ENCODE data around the gene SNRNP48.

DNA sequence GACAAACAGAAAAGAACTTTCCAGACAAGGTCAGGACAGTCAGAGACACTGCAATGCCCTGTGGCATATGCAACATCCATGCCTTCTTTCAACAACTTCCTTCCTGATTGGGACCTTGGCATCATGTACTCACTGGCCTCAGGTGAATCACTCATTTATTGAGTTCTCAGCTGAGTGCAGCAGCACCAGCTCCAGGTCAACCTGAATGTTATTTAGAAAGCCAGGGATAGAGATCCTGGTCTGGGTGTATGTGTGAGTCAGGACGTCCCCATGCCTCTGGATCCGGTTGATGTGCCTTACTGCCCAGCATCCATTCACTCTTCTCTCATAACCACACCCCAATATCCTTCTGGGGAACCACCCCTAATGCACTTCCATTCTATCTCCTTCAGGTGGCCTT is 54.4 kb downstream of the SNRNP48 start:
- TF ChIP-seq, protein P1, sequence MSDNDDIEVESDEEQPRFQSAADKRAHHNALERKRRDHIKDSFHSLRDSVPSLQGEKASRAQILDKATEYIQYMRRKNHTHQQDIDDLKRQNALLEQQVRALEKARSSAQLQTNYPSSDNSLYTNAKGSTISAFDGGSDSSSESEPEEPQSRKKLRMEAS (IDR thresholded peaks at IDR 0.05; ENCODE audit: low read depth), result no peak
- TF ChIP-seq, protein P2, sequence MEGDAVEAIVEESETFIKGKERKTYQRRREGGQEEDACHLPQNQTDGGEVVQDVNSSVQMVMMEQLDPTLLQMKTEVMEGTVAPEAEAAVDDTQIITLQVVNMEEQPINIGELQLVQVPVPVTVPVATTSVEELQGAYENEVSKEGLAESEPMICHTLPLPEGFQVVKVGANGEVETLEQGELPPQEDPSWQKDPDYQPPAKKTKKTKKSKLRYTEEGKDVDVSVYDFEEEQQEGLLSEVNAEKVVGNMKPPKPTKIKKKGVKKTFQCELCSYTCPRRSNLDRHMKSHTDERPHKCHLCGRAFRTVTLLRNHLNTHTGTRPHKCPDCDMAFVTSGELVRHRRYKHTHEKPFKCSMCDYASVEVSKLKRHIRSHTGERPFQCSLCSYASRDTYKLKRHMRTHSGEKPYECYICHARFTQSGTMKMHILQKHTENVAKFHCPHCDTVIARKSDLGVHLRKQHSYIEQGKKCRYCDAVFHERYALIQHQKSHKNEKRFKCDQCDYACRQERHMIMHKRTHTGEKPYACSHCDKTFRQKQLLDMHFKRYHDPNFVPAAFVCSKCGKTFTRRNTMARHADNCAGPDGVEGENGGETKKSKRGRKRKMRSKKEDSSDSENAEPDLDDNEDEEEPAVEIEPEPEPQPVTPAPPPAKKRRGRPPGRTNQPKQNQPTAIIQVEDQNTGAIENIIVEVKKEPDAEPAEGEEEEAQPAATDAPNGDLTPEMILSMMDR (IDR thresholded peaks at IDR 0.05), result no peak
- TF ChIP-seq EZH2phosphoT487 (IDR thresholded peaks at IDR 0.05; ENCODE audit: borderline replicate concordance, low read depth) (no peak), RAD21 (IDR thresholded peaks at IDR 0.05; ENCODE audit: low read length) (no peak), SIN3A (IDR thresholded peaks at IDR 0.05; ENCODE audit: borderline replicate concordance, low read depth, low read length) (no peak), POLR2AphosphoS5 (IDR thresholded peaks at IDR 0.05; ENCODE audit: low read depth, low read length) (no peak), ELF1 (IDR thresholded peaks at IDR 0.05) (no peak), IRF3 (IDR thresholded peaks at IDR 0.05; ENCODE audit: low read depth, low read length) (no peak), GATA2 (CRISPR knock-in tag; IDR thresholded peaks at IDR 0.05) (no peak), GABPA (IDR thresholded peaks at IDR 0.05; ENCODE audit: low read depth) (no peak), FOSL2 (IDR thresholded peaks at IDR 0.05; ENCODE audit: borderline replicate concordance, low read depth) (no peak), EP300 (IDR thresholded peaks at IDR 0.05; ENCODE audit: borderline replicate concordance in 1 of 2, low read depth in 1 of 2, low read length in 1 of 2) (no peak)
- TF ChIP-seq, protein P3, sequence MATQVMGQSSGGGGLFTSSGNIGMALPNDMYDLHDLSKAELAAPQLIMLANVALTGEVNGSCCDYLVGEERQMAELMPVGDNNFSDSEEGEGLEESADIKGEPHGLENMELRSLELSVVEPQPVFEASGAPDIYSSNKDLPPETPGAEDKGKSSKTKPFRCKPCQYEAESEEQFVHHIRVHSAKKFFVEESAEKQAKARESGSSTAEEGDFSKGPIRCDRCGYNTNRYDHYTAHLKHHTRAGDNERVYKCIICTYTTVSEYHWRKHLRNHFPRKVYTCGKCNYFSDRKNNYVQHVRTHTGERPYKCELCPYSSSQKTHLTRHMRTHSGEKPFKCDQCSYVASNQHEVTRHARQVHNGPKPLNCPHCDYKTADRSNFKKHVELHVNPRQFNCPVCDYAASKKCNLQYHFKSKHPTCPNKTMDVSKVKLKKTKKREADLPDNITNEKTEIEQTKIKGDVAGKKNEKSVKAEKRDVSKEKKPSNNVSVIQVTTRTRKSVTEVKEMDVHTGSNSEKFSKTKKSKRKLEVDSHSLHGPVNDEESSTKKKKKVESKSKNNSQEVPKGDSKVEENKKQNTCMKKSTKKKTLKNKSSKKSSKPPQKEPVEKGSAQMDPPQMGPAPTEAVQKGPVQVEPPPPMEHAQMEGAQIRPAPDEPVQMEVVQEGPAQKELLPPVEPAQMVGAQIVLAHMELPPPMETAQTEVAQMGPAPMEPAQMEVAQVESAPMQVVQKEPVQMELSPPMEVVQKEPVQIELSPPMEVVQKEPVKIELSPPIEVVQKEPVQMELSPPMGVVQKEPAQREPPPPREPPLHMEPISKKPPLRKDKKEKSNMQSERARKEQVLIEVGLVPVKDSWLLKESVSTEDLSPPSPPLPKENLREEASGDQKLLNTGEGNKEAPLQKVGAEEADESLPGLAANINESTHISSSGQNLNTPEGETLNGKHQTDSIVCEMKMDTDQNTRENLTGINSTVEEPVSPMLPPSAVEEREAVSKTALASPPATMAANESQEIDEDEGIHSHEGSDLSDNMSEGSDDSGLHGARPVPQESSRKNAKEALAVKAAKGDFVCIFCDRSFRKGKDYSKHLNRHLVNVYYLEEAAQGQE (IDR thresholded peaks at IDR 0.05; ENCODE audit: low read depth, low read length), result no peak

All from SK-N-SH (cell line).